HUDEP-2 (cell line): Measurements from ENCODE around the gene EFCAB6.

Experiments used
- DNase-seq, 76 experiments: peaks; one replicate each; lab custom pipeline; 2025; ENCODE audit not compliant: unreplicated experiment in 76 of 76; lab: John Stamatoyannopoulos, UW

The EFCAB6 gene

GRCh38 chr22:43555561-43556515 lies 256.3 kb downstream of the EFCAB6 start:
- no peak for DNase-seq

GRCh38 chr22:43554694-43555365 lies 257.3 kb downstream of the EFCAB6 start:
- no peak for DNase-seq

- no peak for DNase-seq
These were observed 257.9 kb downstream of the EFCAB6 start for GRCh38 chr22:43554259-43554636.

GRCh38 chr22:43553451-43554258 lies 258.4 kb downstream of the EFCAB6 start:
- no peak for DNase-seq

GRCh38 chr22:43550672-43551071 lies 261.4 kb downstream of the EFCAB6 start:
- DNase-seq, result no peak

- DNase-seq, result no peak
These were observed 262.0 kb downstream of the EFCAB6 start for GRCh38 chr22:43550024-43550620.

- no peak for DNase-seq
These were observed 265.9 kb downstream of the EFCAB6 start for GRCh38 chr22:43546186-43546585.

- DNase-seq, result no peak
These were observed 267.8 kb downstream of the EFCAB6 start for GRCh38 chr22:43544289-43544673.

- no peak for DNase-seq
These were observed 268.4 kb downstream of the EFCAB6 start for GRCh38 chr22:43543522-43544288.

- DNase-seq, result no peak
These were observed 269.2 kb downstream of the EFCAB6 start for GRCh38 chr22:43542681-43543521.

- DNase-seq, result no peak
These were observed 270.4 kb downstream of the EFCAB6 start for GRCh38 chr22:43541462-43542407.

- no peak for DNase-seq
These were observed 271.1 kb downstream of the EFCAB6 start for GRCh38 chr22:43541022-43541421.

GRCh38 chr22:43540529-43540923 lies 271.6 kb downstream of the EFCAB6 start:
- no peak for DNase-seq

GRCh38 chr22:43539572-43540528 lies 272.3 kb downstream of the EFCAB6 start:
- no peak for DNase-seq

GRCh38 chr22:43537019-43537585 lies 275.0 kb downstream of the EFCAB6 start:
- DNase-seq, result no peak

GRCh38 chr22:43535741-43536140 lies 276.4 kb downstream of the EFCAB6 start:
- DNase-seq, result no peak

- DNase-seq, result no peak
These were observed 276.8 kb downstream of the EFCAB6 start for GRCh38 chr22:43535336-43535735.
